Stimulated activated CD4-positive, alpha-beta T cell treated with anti-CD3 and anti-CD28 coated beads, TNF-alpha, amount 100 ng/mL, for 1 hour (primary cell): Measurements from ENCODE around the gene DCBLD1.
A peak's percentile ranks its signal among the peaks of the same experiment; 100 is the strongest.

Experiments used
- DNase-seq, 3 donors: peaks; one replicate each; pipeline ENCODE4 v3.0.0-alpha.2; 2020; ENCODE audit warnings: low read depth in 3 of 3, low spot score in 1 of 3

The DCBLD1 gene

DNA sequence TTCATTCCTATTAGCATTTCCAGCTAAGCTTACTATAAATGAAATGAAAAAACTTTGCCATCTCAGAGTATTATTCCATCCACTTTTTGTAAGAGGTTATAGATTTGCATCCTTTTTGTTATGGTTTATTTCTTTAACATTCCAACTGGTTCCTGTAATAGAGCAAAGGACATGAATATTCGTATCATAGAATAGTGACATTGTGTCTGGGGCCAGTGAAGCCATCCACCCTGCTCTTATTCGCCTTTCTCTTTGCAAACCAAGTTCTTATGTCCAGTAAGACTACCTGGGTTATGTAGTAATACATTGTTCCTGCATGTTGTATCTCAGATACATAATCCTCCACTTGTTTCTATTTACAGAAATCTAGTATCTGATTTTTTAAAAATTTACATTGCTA, 43.1 kb downstream of the DCBLD1 start:
- no peak for DNase-seq

DNA sequence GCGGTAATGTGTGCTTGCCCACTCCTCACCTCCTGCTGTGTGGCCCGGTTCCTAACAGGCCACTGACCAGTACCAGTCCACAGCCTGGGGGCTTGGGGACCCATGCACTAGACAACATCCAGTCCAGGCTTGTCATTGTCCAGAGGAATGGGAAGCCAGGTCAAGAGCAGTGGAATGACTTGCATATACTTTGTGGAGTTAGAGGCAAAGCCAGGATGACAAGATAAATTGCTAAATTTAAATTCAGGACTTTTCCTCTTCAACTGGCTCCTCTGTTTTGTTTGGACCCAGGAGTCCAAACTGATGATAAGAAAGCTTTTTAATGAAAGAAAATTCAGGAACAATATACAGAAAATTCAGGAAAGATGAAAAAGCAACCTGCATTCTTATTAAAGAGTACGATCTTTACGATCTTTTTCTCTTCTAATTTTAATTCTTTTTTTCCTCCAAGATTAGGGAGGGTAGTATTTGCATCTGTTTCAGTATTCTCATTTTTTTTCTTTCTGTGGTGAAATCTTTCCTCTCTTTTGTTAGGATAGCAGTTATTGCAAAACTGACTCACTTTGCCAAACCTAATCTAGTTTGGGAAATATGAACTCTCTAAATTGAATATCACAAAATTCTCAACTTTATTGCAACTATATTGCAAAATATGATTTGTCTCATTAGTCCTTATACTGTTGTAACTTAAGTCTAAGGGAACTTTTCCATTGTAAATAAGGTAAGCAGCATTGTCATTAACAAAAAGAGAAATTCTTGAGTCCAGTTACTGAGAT, 48.2 kb downstream of the DCBLD1 start:
- DNase-seq = no peak

DNA sequence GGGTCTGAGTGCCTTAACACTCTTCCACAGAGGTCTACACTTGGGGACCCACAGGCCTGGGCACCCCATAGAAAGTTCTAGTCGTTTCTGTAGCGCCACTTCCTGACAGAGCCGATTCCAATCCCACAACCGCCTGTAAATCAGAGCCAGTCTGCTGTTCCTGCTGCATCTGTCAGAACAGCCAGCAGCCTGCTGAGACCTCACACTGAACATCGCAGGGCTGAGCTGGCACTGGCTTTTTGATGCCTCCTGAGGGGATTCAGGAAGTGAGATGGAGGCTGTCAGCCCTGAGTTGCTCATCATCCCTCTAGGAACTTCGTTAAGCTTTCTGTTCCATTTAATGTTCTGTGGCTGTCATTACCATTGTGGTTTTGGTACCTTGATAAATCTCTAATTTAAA, 48.9 kb downstream of the DCBLD1 start:
- DNase-seq = no peak

DNA sequence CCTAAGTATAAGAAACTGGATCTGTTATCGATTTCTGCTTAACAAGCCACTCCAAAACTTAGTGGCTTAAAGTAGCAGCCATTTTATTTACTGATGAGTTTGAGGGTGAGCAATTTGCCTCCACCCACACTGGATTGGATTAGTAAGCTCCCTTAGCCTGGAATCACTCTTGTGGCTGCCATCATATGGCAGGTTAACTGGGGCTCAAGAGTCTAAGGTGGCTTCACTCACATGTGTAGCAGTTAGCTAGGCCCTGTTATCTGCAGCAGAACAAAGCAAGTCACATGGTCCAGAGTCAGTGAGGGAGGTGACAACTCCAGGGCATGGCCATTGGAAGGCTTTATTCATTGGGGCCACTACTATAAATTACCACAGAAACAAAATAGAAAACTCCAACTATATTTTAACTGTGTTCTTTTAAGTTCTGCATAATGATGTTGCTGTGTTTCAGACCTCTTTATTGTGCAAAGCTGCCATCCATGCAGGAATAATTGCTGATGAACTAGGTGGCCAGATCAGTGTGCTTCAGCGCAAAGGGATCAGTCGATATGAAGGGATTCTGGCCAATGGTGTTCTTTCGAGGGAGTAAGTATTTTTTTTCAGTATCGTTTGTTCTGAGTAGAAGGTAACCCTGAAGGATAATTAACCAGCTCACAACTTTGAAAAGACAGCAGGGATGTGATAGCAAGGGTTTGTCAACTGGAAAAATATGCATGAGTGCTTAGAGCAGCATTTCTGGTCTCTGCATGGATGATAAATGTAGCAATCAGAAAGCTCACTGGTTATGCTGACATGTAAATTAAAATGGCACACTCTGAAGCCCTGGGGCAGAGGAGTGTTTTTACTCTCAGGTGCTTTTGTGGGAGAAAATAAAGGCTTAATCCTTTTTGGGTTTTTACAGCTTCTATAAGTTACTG, 49.6 kb downstream of the DCBLD1 start:
- DNase-seq = no peak

DNA sequence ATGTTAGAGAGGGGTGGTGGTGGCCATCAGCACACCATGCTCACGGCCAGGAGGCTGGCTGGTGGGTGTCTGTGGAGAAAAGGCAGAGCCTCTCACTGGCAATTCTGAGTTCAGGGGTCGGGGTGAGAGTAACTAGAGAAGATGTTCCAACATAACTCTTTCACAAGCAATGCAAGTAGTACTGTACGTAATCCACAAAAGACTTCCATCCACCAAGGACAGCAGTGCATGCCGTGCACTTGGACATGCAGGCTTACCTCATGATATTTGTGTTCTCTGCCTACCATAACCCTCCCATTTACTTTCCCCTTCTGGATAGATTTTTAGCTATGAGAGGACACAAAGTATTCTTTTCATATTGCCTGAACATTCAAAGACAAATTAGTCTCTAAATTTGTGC, 51.3 kb downstream of the DCBLD1 start:
- DNase-seq = no peak

DNA sequence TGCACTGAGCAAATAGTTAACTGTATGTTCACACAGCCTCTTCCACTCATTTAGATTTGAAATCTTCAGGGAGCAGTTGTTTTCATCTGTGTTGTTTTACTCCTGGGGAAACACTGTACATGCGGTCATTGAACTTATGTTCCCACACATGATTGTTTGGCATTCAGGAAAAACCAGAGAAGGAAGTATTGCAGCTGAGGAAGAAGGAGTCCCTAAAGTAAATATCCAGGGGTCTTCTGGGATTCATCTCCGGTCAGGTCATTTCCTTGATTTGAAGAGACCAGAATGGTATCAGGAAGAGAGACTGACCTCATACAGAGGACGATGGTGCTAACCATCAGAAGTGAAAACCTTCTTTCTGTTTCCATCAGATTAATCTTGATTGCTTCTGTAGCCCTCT, 52.5 kb downstream of the DCBLD1 start:
- no peak for DNase-seq

DNA sequence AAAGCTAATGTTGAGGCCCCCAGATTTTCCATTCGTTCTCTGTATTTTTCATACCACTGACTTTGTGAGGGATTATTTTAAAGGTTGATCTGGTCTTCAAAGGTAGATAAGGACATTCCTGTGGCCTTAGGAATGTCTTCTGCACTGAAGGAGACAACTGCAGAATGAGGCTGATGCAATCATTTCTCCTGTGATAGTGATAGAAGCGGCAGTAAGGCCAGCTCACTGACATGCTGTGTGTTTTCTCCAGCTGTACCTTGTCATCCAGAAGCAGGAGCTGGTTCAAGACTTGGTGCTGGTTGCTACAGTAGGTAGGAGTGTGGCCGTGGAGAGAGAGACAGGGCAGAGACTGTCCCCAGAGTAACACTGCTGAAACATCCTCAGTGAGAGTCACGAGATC, 53.8 kb downstream of the DCBLD1 start:
- DNase-seq = no peak

DNA sequence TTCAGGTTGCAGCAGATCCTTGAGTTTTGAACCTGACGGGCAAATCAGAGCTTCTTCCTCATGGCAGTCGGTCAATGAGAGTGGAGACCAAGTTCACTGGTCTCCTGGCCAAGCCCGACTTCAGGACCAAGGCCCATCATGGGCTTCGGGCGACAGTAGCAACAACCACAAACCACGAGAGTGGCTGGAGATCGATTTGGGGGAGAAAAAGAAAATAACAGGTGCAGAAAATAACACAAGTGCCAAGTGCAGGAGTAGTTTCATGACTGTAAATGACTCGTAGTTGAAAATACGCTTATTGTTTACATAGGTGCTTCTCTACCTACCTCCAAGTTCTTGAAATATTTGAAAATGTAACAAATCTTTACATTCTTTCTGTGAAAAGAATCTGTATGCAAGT, 56.1 kb downstream of the DCBLD1 start:
- DNase-seq = no peak

DNA sequence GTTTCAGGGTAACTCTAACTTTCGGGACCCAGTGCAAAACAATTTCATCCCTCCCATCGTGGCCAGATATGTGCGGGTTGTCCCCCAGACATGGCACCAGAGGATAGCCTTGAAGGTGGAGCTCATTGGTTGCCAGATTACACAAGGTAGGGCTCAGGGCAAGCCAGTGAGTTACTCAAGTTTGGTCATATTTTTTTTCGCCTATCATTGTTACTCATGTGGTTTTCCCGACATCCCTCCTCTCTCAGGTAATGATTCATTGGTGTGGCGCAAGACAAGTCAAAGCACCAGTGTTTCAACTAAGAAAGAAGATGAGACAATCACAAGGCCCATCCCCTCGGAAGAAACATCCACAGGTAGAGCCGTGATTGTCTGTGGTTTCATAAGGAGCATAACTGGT, 58.2 kb downstream of the DCBLD1 start:
- no peak for DNase-seq

DNA sequence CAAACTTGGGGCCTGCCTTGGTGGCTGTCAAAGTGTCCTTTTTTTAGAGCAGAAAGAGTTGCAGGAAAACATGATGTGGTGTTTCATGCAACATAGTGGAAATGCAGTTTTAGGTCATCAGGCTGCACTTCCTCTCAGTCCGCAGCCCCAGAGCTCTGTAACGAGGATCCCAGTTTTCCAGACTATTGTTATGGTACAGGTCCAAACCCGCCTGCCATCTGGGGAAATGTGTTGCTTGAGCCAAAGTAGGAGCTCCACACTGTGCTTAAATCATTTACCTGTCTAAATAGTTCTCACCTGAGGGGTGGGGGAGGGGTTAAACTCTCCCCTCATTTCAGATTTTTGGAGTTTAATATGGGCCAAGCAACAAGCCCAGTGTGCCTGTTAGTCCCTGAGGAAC, 60.0 kb downstream of the DCBLD1 start:
- no peak for DNase-seq

DNA sequence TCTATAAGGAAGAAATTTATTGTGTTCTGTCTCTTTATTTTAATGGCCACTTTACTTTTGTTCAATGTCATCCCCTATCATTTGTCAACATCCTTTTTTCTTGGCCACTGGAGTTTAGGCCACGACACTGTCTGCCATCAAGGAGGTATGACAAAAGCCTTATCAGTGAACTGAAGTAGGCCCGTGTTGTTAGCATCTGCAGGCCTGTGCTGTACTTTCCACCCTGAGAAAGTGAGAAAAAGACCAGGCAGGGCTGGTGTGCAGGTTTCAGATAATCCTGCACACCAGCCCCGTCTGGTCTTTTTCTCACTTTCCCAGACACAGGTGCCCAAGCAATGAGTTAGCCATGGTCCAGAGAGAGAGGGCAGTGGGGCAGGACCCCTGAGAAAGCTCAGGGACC, 62.2 kb downstream of the DCBLD1 start:
- DNase-seq = no peak

DNA sequence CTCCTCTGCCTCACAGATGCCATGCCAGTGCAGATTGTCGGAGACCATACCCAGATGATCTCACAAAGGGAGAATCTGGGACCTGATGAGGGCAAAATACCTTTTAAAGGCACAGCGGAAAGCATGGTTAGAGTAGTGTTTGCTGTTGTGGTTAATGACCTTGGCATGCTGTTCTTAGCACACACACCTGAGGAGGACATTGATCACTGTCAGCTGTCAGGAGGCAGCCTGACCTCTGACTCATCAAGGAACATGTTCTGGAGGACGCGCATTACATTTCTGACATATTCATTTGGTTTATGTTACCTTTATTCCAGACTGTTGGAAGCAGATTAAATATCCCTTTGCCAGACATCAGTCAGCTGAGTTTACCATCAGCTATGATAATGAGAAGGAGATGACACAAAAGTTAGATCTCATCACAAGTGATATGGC, 62.7 kb downstream of the DCBLD1 start:
- no peak for DNase-seq

DNA sequence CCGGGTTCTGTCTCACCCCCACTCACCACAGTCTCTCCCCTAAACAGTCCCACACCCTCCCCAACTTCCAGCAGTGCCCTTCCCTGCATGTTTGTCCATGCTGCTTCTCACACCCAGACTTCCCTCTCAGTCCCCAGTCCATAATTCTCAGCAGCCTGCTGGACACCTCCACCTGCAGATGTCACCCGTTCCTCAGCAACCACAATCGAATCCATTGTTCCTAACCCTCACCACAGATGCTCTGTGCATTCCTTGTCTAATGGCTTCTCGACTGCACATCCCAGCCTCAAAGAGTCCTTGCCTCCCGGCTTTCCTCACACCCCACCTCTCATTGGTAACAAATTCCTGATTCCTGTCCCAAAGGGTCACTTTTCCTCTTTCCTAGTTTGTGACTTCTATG, 64.2 kb downstream of the DCBLD1 start:
- no peak for DNase-seq

DNA sequence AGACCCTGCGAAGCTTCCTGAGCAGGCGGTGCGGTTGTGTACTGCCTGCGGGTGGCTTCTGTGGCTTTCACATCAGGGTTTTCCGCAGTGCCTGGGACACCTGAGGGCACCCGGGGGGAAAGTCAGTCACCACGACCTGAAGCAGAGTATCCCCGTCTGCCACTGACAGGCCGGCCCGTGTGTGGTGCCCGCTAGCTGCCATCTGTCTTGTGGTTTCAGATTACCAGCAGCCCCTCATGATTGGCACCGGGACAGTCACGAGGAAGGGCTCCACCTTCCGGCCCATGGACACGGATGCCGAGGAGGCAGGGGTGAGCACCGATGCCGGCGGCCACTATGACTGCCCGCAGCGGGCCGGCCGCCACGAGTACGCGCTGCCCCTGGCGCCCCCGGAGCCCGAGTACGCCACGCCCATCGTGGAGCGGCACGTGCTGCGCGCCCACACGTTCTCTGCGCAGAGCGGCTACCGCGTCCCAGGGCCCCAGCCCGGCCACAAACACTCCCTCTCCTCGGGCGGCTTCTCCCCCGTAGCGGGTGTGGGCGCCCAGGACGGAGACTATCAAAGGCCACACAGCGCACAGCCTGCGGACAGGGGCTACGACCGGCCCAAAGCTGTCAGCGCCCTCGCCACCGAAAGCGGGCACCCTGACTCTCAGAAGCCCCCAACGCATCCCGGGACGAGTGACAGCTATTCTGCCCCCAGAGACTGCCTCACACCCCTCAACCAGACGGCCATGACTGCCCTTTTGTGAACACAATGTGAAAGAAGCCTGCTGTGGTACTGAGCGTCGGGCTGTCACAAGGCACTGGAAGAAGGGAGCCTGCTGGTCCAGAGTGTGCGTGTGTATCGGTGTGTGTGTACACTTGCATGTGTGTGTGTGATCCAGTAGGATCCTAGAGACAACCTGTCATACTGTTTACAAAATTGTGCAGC, 65.5 kb downstream of the DCBLD1 start:
- DNase-seq = peak in 1 of 3 donors; percentile 24

DNA sequence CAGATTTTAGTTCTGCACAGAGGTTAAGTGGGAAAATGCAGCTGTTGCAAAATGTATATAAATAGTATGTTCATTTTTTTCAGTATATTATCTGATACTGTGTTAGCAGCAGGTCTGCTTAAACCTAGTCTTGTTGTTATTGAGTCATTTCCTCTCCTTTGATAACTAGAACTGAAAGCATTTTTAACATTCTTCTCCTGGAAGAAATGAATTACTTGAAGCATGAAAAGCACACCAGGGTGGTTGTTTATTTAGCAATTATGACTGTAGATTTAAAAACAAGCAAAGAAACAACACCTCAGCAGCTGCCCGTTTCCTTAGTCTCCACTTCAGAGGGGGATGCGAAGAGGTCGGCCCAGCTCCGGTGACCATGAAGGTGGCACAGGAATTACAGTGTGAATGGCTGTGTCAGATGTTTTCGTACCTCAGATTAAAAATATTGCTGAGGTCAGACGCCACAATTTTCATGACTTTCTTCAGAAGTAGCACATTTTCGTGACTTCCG, 66.4 kb downstream of the DCBLD1 start:
- no peak for DNase-seq

DNA sequence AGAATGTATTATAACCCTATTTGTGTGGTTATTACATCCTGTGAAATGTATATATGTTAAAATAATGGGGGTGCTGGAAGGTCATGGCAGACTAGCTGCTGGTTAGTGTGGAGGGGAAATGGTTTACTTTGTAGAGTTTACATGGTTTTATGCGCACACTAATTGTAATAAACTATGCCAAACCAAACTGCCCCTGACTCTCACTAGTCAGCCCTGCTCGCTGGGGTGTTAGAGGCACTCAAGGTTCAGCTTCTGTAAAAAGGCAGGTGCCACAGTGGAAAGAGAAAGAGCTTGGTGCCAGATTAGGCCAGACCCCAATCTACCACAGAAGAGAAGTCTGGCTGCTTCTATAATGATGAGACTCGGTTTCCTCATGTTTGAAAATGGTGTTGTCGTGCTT, 67.1 kb downstream of the DCBLD1 start:
- no peak for DNase-seq

DNA sequence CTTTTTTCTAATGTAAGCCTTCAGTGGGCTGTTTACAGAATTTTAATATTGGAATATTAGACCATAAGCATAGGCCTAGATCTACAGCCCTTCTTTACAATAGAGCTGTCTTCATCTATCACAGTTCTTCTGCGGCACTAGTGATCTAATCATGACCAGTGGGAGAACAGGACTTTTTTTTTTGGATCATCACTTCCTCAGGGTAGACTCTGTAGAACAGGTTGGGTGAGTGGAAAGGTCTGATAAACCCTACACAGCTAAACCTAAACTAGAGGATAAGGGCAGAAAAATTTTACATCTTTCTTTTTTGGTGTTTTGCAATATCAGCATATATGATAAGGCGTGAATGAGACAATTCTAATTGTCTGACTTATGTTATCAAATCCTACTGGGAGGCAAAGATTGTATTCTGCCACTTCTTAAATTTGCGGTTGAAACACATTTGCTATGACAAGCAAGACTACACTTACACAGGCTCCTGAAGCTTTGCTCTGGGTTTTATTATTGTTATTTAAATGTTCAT, 67.7 kb downstream of the DCBLD1 start:
- no peak for DNase-seq

DNA sequence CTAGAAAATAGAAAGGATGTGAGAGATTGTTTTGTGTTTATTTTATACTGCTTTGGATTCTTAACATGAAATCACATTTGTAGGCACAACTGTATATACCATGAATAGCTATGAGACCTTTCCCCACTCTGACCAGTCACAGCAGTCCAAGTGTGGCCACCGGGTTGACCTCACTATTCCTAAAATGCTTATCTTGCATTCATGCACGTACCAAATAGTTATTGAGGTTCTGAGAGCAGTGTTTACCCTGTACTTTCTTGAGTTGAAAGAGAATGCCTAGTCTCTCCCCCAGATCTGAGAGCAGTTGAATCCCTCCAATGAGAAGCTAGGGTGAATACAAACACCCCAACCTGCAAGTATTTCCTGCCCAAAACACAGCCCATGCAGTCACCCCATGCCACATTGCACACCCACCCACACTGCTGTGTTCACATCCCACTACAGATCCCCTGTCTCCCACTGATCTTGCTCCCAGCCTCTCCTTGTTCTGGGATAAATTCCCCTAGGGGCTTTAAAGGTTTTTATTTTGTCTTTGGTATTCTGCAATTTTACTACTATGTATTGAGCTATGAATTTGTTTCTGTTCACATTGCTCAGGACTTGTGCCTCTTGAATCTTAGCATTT, 68.3 kb downstream of the DCBLD1 start:
- DNase-seq = no peak

DNA sequence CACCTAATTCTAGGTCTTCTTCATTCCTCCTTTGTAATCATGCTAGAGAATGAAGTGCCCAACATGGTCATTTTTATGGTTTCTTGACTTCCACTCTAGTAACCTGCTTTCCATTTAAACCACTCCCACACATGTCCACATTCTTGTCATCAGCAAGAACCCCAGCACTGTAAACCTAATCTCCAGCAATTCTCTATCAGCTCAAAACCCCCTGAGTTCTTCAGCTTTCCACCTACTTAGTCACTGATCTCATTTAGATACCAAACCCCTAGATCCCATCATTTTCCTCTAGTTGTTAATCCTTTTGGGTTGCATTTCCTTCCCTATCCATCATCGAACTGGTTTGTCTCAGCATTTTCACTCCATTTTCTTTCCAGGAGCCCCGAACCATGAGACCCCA, 70.1 kb downstream of the DCBLD1 start:
- DNase-seq = no peak

DNA sequence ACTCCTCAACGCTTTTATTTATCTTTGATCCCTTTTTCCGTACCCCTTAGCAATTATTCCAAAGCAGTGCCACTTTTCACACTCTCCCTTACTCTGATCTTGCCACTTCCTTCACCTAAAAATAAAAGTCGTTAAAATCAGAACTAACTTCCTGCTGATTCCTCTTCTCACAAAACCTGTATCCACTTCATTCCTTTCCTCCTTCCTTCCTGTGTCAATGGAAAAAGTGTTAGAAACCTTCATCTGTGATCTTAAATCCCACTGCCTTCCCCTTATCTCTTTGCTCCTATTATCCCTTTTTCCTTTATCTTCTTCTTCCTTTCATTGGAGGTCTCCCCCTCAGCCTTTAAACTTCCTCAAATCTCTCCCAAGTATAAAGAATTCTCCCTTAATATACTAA, 70.7 kb downstream of the DCBLD1 start:
- no peak for DNase-seq
